HG02610 (cell line): ENCODE measurements around the gene OVCH1.
A peak's percentile ranks its signal among the peaks of the same experiment; 100 is the strongest.
"Not testable (repeated sequence)": the region's sequence is repeated elsewhere in the genome, so short reads cannot be mapped to it uniquely, and the experiment has no call there.

Experiments
- ATAC-seq: cut with Tn5 transposase; IDR thresholded peaks from one replicate; pipeline ENCODE4 v1.9.1; 2021; ENCODE audit warnings: mild to moderate bottlenecking, moderate library complexity; ENCODE audit not compliant: unreplicated experiment

OVCH1 gene

DNA sequence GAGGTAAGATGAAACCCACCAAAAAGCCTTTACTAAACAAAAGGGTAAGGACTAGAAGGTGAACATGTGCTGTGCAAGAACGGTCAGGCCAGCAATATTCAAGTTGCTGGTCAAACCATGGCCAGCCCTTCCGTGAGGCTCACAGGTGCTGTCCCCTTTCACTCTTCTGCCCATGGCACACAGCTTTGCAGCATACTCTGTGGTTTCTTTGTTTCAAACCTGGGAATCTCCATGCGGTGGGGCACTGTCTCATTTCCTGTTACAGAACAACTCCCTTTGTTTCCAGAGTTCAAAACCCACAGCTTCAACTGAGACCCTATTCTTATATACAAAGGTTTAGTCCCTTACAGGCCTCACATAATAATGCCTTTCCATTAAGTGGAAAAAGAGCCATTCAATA, 1.7 kb upstream of the OVCH1 start:
- ATAC-seq = no peak

DNA sequence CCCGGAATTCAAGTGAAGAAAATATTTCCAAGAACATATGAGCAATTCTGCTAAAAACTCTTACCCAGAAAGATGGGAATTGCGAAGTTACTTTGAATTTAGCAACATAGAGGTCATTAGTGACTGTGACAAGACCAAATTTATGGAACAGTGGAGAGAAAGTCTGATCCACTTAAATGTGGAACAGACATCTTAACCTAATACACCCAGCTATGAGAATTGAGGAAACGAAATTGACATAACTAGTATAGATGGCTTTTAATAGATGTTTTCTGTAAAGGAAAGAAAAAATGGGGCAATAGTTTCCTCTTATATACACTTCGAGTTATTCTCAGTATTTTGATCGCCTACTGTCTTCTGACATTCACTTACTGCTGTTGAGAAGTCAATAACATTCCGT, 4.6 kb downstream of the OVCH1 start:
- no peak for ATAC-seq

DNA sequence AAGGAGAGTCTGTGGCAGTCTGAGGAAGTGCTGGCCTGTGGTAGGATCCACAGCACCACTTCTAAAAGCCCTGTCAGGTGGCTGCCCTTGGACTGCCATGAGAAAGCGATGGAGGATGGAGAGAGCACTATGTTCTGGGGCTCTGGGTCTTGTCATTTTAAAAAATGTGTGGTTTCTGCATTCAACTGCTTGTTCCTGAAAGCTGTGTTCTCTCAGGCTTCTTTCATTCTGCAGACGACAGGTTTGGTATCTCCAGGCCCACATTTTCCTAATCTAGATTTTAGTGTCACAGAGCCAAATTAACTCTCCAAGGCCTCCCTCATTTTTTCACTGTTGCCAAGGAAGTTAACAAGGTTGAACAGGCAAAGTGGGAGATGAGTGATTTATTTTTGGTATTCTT, 10.5 kb downstream of the OVCH1 start:
- ATAC-seq = no peak

DNA sequence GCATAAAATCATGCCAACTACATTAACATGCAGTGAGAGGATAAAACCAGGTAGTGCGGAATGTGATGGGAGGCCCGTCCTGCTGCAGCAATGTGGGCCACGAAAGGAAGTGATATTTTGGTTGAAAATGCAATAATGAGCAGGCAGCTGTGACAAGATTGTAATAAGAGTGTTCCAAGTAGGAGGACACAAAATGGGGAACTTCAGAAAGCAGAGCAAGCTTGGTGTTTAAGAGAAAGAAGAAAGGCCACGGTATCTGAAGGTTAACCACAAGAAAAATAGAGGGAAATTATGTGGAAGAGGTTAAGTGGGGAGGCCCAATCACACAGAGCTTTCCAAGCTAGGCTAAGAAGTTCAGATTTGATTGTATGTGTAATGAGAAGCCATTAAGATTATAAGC, 34.3 kb downstream of the OVCH1 start:
- ATAC-seq = no peak

DNA sequence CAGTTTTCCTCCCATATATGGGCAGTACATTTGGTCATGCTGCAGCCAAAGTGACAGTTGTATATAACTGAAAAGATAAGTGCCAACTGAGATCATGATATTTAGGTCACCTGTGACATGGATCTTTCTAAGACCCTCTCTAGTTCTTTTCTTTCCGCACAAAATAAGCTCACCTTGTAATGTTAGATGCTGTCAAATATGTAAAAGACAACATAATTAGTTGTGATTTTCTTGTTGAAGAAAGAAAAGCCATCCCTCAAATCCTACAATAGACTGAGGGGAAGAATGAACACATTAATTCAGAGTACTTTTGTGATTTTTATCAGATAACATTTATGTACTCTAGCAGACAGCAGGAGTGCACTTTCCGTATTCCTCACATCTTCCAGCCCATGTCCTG, 37.4 kb downstream of the OVCH1 start:
- no peak for ATAC-seq

DNA sequence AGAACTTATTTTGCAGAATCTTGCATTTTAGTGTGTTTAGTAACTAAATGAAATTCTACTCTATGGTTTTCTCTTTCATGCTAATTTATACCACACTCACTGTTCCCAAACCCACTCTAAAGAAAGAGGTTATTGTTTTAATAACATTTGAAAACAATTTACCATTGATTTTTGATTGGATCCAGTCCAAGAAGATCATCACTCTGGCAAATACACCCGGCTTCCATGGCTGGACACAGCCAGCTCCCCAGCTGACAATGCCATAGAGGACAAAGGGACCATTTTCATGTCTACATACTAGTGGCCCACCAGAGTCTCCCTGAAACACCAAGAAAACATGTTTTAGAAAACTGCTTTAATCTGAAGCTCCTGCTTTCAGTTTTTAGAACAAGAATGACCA, 42.4 kb downstream of the OVCH1 start:
- no peak for ATAC-seq

DNA sequence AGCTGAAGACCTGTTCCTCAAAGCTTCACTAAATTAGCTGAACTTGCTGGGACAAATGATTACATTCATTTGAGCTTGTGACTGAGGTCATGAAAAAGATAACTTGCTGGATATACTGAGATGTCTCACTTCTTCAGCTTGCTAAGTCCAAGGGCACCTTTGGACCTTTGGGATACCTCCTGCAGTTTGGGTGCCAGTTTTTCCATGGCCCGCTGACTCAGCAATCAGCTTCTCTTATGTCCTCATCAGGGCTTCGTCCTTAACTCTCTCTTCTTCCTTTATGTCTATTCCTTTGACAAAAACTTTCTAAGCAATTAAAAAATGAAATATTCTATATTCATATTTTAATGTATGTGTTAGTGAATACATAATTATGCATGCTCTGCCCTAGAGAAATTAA, 45.6 kb downstream of the OVCH1 start:
- ATAC-seq = no peak

DNA sequence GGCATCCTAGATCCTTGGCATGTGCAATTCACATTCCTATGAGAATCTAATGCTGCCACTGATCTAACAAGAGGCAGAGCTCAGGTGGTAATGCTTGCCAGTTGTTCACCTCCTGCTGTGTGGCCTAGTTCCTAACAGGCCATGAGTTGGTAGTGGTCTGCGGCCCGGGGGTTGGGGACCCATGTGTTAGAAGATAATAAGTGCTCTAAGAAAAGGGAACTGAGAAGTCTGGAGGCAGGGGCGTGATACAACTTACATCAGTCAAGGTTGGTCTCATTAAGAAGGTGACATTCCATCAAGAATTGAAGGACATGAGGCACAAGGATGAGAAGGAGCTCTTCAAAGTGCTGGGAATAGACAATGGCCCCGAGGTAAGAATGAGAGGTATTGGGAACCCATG, 49.3 kb downstream of the OVCH1 start:
- no peak for ATAC-seq

DNA sequence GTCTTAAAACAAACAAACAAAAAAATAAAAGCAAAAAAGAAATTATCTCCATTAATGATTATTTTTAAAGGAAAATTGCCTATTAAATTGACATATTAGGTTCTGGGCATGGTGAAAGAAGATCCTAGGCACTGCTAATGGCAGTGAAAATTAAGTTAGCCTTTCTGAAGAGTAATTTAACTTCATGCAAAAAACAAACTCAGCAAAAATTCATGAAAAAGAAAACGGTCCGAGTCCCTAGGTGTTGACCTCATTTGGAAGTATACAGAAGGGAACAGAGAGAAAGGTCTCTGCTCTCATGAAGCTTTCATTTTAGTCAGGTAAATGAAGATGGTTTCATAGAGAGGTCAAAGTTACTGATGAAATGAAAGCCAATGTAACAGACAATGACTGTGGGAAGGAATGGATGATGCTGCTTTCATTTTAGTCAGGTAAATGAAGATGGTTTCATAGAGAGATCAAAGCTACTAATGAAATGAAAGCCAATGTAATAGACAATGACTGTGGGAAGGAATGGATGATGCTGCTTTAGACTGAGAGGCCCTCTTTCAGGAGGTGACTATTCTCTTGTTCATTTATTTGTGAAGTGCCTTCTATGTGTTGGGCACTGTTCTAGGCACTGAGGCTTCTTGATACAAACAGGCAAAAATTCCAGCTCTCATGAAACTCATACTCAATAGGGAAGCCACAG, 50.1 kb downstream of the OVCH1 start:
- no peak for ATAC-seq

DNA sequence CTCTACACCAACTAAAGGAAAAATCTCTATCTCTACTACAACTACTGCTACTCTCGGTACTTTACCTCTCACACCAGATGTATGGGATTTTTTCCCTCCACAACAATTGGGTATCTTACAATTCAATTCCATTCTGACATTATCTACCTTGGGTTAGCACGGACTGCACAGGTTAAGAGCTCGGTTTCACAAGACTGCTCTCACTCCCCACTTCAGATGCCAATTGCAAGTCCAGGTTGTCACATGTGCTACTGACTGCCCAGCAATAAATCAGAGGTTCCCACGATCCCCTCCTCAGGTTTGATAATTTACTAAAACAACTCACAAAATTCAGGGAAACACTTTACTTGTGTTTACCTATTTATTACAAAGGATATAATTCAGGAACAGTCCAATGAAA, 58.0 kb downstream of the OVCH1 start:
- no peak for ATAC-seq

DNA sequence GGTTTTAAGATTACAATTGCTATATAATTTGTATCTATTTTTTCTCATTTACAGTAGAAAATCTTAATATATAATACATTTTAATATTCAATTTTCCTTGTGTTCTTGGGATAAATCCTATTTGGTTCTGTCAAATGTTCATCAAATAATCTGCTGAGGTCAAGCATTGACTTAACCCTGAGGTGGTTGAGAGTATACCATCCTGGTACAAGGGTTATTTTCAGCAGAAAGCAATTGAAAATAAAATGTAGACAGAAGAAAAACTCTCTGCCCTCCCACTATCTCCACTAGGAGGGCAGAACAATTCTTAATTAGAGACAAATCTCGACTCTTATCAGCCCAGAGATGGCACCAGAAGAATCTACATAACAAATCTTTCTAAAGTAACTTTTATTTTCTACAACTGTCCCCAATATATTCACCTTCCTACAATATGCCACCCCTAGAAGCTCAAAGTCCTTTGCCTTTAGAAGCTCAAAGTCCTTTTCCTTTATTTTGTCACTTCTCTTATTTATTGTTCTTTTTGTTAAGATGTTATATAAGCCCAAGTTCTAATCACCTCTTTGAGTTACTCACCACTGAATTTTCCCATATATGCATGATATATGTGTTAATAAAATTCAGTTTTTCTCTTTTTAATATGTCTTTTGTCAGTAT, 58.6 kb downstream of the OVCH1 start:
- no peak for ATAC-seq

DNA sequence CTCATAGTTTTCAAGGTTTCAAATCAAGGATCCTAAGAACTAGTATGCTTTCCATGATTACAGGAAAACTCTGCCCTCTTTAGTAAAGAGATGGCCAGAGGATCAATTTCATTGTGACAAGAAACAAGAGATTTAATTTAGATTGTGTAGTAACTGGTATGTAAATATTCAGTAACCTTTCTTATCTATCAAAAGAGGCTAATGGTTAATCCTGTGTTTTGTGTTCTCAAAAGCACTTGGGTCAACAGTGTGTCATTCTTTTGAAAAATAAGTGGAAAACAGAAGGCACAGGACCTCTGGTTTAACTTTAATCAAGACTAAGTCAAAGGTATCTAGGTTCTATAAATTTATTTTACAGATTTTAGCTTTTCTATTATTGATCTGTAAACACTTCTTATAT, 59.9 kb downstream of the OVCH1 start:
- no peak for ATAC-seq

DNA sequence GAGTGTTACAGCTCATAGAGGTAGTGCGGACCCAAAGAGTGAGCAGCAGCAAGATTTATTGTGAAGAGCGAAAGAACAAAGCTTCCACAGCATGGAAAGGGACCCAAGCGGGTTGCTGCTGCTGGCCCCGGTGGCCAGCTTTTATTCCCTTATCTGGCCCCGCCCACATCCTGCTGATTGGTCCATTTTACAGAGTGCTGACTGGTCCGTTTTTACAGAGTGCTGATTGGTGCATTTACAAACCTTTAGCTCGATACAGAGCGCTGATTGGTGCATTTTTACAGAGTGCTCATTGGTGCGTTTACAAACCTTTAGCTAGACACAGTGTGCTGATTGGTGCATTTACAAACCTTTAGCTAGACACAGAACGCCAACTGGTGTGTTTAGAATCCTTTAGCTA, 60.7 kb downstream of the OVCH1 start:
- ATAC-seq = not testable (repeated sequence)

DNA sequence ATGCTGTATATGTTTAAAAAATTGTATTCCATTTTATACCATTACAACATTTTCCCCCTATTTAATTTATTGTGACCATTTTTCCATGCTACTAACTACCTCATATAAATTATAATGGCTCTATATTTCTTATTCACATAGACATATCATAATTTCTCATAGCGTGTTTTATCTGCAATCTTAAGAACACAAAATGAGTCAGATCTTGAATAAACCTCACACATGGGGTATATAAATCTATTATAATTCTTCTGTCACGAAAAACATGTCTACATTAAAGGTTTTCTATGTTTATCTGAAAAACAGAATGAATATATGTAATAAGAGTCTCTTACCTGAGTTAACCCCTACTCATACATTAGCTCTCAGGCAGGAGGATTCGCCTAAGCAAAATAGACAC, 66.0 kb downstream of the OVCH1 start:
- ATAC-seq = no peak

DNA sequence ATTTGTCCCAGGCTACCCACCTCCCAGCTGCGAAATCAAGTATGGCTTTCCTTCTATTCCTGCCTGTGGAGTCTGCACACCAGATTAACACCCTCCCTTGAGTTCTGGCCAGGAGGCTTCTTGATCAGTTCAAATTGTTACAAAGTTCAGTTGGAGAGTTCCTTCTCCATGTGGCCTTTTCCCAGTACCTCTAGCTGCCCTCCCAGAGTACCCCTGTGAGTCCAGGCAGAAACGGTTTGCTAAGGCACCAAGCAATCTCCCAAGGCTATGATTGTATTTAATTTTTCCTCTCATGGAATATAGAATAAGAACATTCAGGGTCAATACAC, 66.8 kb downstream of the OVCH1 start:
- no peak for ATAC-seq

DNA sequence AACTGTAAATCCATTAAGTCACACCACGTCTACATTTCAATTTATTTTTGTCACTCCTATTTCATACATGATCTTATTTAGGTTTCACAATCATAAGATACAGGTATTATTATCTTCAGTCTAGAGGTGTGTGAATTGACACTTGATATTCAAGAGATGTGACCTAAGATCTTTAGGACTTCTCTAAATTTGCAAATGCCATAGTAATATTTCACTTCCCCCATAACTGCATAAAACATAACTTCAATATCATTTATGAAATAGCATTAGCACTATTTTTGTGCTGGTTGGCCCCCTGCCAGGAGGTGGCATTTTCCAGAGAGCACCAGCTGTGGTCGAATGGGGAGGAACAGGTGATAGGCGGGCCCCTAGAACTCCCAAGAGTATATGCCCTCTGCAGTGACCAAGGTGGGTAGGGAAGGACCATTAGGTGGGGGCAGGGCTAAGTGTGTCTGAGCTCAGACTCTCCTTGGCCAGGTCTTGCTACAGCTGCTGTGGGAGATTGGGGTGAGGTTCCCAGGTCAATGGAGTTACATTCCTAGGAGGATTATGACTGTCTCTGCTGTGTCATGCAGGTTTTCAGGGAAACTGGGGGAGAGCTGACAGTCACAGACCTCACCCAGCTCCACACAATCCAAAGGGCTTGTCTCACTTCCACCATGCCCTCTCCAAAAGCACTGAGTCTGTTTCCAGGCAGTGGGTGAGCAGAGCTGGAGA, 67.3 kb downstream of the OVCH1 start:
- ATAC-seq = no peak

DNA sequence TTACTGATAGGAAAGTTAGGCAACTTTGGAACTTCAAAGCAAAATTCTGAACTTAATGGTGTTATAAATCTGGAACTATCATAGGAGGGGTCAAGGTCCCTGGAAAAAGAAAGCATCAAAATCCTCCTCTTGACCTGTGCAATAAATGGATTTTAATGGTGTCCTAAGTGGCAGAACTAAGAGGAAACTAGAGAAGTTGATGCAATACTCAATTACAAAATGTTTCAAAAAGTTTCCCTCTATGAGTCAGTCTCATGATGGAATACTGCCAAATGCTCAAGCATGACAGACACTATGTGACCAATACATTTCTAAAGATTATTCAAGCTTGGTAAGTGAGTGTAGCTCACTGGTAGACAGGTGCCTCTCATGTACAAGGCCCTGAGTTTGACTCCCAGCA, 68.9 kb downstream of the OVCH1 start:
- ATAC-seq = peak; percentile 65

DNA sequence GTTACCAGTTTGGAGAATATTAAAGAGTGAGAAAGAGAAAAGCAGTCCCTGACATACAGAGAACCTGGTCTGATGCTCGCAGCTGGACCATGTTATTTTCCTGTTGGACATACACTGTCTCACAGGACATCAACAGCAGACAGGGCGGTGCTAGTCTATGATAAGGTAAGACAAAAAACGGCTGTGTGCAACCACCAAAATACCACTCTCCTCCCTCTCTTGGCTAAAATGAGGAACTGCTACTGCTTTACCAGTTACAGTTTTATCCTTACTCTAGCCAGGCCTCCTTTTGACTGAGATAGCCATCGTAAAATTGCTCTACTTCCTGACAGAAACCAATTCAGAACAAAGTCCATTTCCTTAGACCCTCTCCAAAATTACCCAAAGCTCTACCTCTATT, 69.5 kb downstream of the OVCH1 start:
- peak; percentile 96 for ATAC-seq

DNA sequence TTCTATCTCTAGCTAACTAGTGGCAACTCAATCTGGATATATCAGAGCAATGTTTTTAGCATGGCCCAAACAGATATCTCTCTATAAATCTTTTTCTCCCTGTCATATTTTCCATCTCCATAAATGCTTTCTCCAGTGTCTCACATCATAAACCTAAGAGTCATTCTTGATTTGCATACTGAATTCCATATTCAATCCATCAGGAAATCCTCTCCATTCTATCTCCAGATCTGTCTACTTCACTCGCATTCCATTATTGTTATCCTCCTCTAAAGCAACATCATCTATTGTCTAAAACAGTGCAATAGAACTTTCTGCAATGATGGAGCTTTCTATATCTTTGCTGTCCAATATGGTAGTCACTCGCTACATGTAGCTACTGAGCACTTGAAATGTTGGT, 71.0 kb downstream of the OVCH1 start:
- ATAC-seq = no peak

DNA sequence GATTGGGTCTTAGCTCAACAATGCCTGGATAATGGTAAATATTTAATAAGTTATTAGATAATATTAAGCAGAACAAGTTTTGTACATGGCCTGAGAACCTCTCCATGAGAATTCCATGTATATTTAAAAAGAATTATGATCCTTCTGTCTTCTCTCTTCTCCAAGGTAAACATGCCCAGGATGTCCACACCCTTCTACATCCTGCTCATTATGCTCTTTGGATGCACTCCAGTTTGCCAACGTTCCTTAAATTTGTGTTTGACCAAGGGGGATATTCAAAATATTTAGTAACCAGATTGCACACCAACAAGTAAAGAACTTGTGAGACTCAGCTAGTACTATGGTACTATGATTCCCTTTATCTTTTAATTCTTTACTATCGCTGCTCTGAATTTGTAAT, 71.8 kb downstream of the OVCH1 start:
- ATAC-seq = no peak

DNA sequence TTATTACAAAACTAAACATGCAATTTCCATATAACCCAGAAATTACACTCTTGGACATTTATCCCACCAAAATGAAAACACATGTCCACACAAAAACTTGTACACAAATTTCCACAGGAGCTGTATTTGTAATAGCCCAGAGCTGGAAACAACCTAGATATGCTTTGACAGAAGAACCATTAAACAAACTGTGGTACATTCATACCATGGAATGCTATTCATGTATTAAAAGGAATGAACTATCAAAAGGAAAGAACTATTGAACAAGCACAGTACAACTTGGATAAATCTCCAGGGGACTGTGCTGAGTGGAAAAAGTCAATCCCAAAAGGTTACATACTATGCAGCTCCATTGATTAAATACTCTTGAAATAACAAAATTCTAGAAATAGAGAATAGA, 80.7 kb downstream of the OVCH1 start:
- no peak for ATAC-seq

DNA sequence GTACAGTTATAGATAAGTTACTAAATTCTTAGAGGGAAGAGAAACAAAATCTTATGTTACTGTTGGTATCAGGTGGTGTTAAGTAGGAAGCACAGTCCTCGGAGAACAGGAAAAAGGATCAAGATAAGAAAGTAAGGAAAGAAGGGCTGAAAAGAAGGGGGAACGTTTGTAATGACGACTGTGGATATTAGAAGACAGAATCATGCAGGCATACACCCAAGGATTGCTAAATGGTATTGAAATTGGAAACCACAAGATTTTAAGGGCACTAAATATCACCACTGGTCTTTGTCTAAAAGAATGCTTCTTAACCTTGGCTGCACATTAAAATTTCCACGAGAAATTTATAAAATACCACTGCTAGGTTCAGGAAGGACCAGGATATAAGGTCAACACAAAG, 82.4 kb downstream of the OVCH1 start:
- no peak for ATAC-seq

DNA sequence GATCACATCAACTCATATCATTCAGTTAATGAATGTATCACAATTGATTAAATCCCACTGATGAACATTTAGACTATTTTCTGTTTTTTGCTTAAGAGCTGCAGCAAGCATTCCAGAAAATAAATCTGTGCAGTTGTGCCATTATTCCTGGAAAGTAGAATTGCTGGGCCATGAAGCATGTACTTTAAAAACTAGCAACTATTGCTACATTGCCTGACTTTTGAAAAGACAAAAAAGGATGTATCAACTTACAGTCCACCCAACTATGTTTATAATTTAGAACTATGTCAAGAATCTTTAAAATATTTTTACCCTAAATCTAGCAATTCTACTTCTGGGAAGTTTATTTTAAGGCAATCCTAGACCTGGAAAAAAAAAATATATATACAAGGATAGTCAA, 83.1 kb downstream of the OVCH1 start:
- ATAC-seq = no peak
